Neural crest cell (in vitro differentiated cells): ENCODE measurements around the gene ALDH3A2. TPM values are rescaled to one million over a fixed set of nuclear protein-coding genes. Genes with fewer than 3 reads are reported as not detected.

Experiments used
- DNase-seq: peaks from one replicate; pipeline ENCODE4 v3.0.0; 2021; ENCODE audit warnings: low read depth, mixed read lengths, low spot score
- H3K27ac Mint-ChIP-seq: one replicate; pipeline ENCODE4 v1.8.0; 2021; ENCODE audit warnings: mild to moderate bottlenecking, mixed read lengths; ENCODE audit not compliant: unreplicated experiment
- H3K27me3 Mint-ChIP-seq: 2 replicates; pipeline ENCODE4 v1.8.0; 2021; ENCODE audit warnings: low read depth, mild to moderate bottlenecking, mixed read lengths
- H3K36me3 Mint-ChIP-seq: 2 replicates; pipeline ENCODE4 v1.8.0; 2021; ENCODE audit warnings: low read depth, mild to moderate bottlenecking, mixed read lengths
- H3K4me1 Mint-ChIP-seq: 2 replicates; pipeline ENCODE4 v1.8.0; 2021; ENCODE audit warnings: mixed read lengths
- H3K4me3 Mint-ChIP-seq: one replicate; pipeline ENCODE4 v1.8.0; 2021; ENCODE audit warnings: mild to moderate bottlenecking, mixed read lengths
- H3K9me3 Mint-ChIP-seq: 2 replicates; pipeline ENCODE4 v1.8.0; 2021; ENCODE audit warnings: mixed read lengths
- total RNA-seq: library from RNA; stranded (reverse); gene quantifications from 2 replicates; pipeline ENCODE4 v1.2.1, GENCODE V29; 2021
- TF ChIP-seq, protein P1 (sequence below): fragments of 200-600 bp; sonication (generic); conservative IDR thresholded peaks from 2 replicates; pipeline ENCODE4 v1.5.0; 2021; ENCODE audit warnings: antibody characterized with exemption, mild to moderate bottlenecking

The ALDH3A2 gene
- total RNA-seq, 1 donor from 2014 or later, result 53.4 TPM

DNA sequence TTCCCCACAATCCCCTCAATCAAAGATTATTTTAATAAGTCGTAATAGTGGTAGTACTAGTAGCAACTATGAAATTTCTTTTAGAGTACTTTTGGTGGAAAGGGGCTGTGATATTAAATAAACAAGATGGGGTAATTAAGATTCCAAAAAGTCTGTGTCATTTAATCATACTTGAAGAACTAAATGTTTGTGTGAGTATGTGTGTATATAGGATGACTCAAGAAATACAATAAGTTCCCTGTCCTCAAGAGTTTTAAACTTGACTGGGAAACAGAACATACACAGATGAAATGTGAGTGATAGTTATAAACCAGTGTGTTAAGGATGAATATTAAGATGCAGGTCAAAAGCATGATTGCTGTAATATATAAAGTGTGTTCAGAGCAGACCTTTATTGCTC lies 2.3 kb downstream of the ALDH3A2 start:
- no peak for DNase-seq
- Mint-ChIP-seq H3K4me3 (peak overlapping the region; percentile 79), H3K36me3 (peaks cover 24% of the 10 kb centered on the region), H3K4me1 (peaks cover 28% of the 10 kb centered on the region), H3K27ac (no peak overlapping the region), H3K9me3 (no peaks in the 10 kb centered on the region), H3K27me3 (no peaks in the 10 kb centered on the region)
- TF ChIP-seq, protein P1, sequence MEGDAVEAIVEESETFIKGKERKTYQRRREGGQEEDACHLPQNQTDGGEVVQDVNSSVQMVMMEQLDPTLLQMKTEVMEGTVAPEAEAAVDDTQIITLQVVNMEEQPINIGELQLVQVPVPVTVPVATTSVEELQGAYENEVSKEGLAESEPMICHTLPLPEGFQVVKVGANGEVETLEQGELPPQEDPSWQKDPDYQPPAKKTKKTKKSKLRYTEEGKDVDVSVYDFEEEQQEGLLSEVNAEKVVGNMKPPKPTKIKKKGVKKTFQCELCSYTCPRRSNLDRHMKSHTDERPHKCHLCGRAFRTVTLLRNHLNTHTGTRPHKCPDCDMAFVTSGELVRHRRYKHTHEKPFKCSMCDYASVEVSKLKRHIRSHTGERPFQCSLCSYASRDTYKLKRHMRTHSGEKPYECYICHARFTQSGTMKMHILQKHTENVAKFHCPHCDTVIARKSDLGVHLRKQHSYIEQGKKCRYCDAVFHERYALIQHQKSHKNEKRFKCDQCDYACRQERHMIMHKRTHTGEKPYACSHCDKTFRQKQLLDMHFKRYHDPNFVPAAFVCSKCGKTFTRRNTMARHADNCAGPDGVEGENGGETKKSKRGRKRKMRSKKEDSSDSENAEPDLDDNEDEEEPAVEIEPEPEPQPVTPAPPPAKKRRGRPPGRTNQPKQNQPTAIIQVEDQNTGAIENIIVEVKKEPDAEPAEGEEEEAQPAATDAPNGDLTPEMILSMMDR, result no peak

DNA sequence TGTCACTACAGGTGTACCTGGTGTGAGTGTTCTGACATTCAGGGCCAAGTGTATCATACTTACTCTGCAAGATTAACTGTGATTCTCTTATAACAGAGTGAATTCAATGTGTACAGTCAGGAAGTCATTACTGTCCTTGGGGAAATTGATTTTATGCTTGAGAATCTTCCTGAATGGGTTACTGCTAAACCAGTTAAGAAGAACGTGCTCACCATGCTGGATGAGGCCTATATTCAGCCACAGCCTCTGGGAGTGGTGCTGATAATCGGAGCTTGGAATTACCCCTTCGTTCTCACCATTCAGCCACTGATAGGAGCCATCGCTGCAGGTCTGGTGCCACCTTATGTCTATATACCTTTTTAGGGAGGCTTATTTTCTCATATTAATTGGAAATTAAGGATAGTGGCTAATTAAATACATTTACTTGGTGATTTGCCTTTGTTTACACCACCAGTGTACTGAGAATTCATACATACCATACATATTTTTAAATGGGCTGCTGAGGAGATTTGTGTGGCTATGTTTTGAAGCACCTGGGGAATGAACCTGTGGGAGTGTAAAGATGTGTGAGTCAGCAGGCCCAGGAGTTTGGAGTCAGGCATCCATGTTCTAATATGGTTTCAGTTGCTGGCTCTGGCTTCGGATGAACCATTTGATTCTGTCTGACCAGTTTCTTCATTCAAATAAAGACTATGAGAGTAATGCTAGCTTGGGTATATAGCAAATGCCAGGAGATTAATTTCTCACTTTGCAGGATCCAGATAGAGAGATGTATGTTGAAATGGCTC lies 3.1 kb downstream of the ALDH3A2 start:
- TF ChIP-seq, protein P1, result no peak
- no peaks in the 10 kb centered on the region for H3K27me3 Mint-ChIP-seq
- DNase-seq, result no peak
- no peak overlapping the region for H3K27ac Mint-ChIP-seq
- peaks cover 33% of the 10 kb centered on the region for H3K36me3 Mint-ChIP-seq
- H3K9me3 Mint-ChIP-seq, result no peaks in the 10 kb centered on the region
- peak overlapping the region; percentile 42 for H3K4me3 Mint-ChIP-seq
- peaks cover 26% of the 10 kb centered on the region for H3K4me1 Mint-ChIP-seq

DNA sequence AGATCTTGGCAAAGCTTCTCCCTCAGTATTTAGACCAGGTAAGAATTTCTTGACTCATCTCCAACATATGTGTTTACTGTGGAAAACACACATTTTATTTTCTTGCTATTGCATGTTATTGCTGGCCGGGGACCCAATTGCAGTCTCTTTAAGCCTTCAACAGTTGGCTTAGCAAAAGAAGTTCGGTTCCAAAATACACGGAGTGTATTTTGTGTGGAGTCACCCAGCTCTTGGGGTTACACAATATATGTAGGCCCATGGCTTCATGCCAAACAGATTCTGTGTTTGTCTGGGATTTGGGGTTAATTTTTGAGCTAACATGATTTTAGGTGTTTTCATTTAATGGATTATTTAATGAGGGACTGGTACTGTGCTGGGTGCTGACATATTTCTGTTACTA lies 4.0 kb downstream of the ALDH3A2 start:
- DNase-seq, result no peak
- Mint-ChIP-seq H3K9me3 (no peaks in the 10 kb centered on the region), H3K4me1 (peaks cover 20% of the 10 kb centered on the region), H3K4me3 (no peak overlapping the region), H3K27me3 (no peaks in the 10 kb centered on the region), H3K27ac (no peak overlapping the region), H3K36me3 (peaks cover 35% of the 10 kb centered on the region)
- TF ChIP-seq, protein P1, result no peak

DNA sequence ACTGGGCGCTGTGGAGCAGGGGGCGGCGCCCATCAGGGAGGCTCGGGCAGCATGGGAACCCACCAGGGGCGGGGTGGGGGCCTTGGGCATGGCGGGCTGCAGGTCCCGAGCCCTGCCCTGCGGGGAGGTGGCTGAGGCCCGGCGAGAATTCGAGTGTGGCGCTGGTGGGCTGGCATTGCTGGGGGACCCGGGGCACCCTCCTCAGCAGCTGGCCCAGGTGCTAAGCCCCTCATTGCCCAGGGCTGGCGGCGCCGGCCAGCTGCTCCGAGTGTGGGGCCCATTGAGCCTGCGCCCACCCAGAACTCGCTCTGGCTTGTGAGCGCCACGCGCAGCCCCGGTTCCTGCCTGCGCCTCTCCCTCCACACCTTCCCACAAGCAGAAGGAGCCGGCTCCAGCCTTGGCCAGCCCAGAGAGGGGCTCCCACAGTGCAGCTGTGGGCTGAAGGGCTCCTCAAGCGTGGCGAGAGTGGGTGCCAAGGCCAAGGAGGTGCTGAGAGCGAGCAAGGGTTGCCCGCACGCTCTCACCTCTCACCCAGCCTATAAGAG lies 5.9 kb downstream of the ALDH3A2 start:
- no peaks in the 10 kb centered on the region for H3K27me3 Mint-ChIP-seq
- DNase-seq, result no peak
- H3K9me3 Mint-ChIP-seq, result no peaks in the 10 kb centered on the region
- TF ChIP-seq, protein P1, result no peak
- peaks cover 42% of the 10 kb centered on the region for H3K36me3 Mint-ChIP-seq
- no peak overlapping the region for H3K27ac Mint-ChIP-seq
- H3K4me3 Mint-ChIP-seq, result no peak overlapping the region
- peaks cover 11% of the 10 kb centered on the region for H3K4me1 Mint-ChIP-seq

DNA sequence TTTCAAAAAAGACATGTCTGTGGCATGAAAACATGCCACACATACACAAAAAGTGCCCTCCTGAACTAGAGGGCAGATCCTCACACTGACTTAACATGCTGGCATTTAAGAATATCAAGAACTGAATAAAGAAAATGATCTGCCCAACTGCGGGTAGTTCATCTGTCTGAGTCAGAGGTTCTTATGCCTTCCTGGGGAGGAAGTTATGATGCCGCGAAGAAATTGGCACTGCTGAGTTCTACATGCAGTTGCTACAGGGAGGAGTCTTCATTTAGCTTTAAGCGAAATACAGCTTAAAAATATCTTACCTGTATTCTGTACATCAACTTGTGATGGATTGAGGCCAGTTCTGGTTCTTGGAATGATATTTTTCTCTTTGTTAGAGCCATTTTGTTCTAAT lies 6.3 kb downstream of the ALDH3A2 start:
- H3K27me3 Mint-ChIP-seq, result no peaks in the 10 kb centered on the region
- TF ChIP-seq, protein P1, result no peak
- peak overlapping the region; percentile 7 for H3K4me3 Mint-ChIP-seq
- H3K27ac Mint-ChIP-seq, result no peak overlapping the region
- H3K4me1 Mint-ChIP-seq, result peaks cover 6% of the 10 kb centered on the region
- H3K9me3 Mint-ChIP-seq, result no peaks in the 10 kb centered on the region
- peaks cover 44% of the 10 kb centered on the region for H3K36me3 Mint-ChIP-seq
- no peak for DNase-seq
